Esophagus muscularis mucosa (tissue), 3 donors: ENCODE data around the gene TMEM86B.

Experiments used
- POLR2A ChIP-seq: fragments of 450-650 bp; IDR thresholded peaks from one replicate; pipeline ENCODE4 v1.6.1; 2017; ENCODE audit warnings: antibody characterized with exemption, moderate library complexity, mild to moderate bottlenecking, low read depth
- TF ChIP-seq, protein P1 (sequence below), 3 experiments: fragments of 200-600 bp in 2 of 3; fragments of 450-650 bp in 1 of 3; sonication (generic) in 2 of 3; IDR thresholded peaks; one replicate each; pipeline ENCODE4 v1.5.1; 2017 to 2019; ENCODE audit warnings: antibody characterized with exemption in 3 of 3, mild to moderate bottlenecking in 2 of 3, moderate library complexity in 1 of 3

DNA sequence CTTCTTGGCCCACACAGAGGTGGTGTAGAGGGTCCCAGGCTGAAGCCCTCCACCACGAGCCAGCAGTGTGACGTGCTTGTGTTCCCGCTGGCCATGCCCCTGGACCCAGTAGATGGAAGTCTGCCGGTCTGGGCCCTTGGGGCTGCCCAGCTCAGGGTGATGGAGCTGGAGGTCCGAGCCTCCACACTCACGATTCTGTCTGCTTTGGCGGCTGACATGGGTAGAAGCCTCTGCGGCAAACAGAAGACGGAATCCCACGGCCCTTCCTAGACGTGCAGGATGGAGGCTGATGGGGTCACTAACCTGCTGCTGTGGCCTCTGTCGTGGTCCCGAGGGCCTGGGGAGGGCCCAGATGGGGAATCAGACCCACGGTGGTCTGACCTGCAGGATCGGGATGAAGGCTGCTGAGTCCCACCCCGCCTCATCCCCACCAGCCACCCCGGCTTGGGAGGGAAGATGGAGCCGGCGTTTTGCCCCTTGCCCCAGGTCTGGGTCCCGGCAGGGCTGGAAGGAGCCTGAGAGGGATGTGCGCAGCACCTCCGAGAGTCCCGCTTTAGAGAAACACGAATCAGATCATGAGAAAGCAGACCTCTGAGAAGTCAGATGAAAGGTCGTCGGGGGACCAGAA, 4.4 kb downstream of the TMEM86B start:
- TF ChIP-seq, protein P1, sequence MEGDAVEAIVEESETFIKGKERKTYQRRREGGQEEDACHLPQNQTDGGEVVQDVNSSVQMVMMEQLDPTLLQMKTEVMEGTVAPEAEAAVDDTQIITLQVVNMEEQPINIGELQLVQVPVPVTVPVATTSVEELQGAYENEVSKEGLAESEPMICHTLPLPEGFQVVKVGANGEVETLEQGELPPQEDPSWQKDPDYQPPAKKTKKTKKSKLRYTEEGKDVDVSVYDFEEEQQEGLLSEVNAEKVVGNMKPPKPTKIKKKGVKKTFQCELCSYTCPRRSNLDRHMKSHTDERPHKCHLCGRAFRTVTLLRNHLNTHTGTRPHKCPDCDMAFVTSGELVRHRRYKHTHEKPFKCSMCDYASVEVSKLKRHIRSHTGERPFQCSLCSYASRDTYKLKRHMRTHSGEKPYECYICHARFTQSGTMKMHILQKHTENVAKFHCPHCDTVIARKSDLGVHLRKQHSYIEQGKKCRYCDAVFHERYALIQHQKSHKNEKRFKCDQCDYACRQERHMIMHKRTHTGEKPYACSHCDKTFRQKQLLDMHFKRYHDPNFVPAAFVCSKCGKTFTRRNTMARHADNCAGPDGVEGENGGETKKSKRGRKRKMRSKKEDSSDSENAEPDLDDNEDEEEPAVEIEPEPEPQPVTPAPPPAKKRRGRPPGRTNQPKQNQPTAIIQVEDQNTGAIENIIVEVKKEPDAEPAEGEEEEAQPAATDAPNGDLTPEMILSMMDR (IDR thresholded peaks at IDR 0.05) = no peak
- TF ChIP-seq POLR2A = no peak
